ENCODE results near the gene DAB2.

- TF ChIP-seq CTCF (optimal IDR thresholded peaks at IDR 0.05 in 1 of 3, IDR thresholded peaks at IDR 0.05 in 1 of 3, conservative IDR thresholded peaks at IDR 0.05 in 1 of 3; ENCODE audit: extremely low read depth in 1 of 3, insufficient read depth in 2 of 3, low read length in 3 of 3) (no peak), EZH2 (IDR thresholded peaks at IDR 0.05; ENCODE audit: low read length) (no peak)
Observed at GRCh38 chr5:39370555-39371366, 54.0 kb downstream of the DAB2 start.
